HEK293 (cell line): ENCODE results near the gene RPL27.

Source experiments
- CTCF ChIA-PET: fragments of 350-600 bp; formaldehyde crosslinking; extraction: SDS; loops from one replicate; lab custom pipeline; 2021; ENCODE audit warnings: antibody characterized with exemption; lab: Yijun Ruan, JAX
- POLR2A ChIA-PET: fragments of 300-600 bp; formaldehyde crosslinking; extraction: SDS; loops from one replicate; lab custom pipeline; 2020; ENCODE audit warnings: antibody characterized with exemption, inconsistent platforms; lab: Yijun Ruan, JAX
- H3K27ac ChIP-seq: fragments of 200-500 bp; sonication (Bioruptor generic); 2 replicates; pipeline ENCODE4 v1.5.1; 2014; ENCODE audit warnings: low read depth, low read length, control low read depth, inconsistent platforms; ENCODE audit errors: extremely low read depth
- H3K36me3 ChIP-seq, 2 experiments: fragments of 200-500 bp in 1 of 2; sonication (Bioruptor generic) in 1 of 2; 1 replicate in 1 of 2; 2 replicates in 1 of 2; pipeline ENCODE4 v1.5.1; 2014 to 2017; ENCODE audit warnings: inconsistent platforms in 2 of 2, low read length in 2 of 2; ENCODE audit not compliant: control insufficient read depth in 2 of 2, insufficient read depth in 1 of 2
- H3K4me1 ChIP-seq: fragments of 200-500 bp; sonication (Bioruptor generic); 2 replicates; pipeline ENCODE4 v1.5.1; 2014; ENCODE audit warnings: mild to moderate bottlenecking, low read length, inconsistent platforms; ENCODE audit not compliant: control insufficient read depth, insufficient read depth
- H3K4me3 ChIP-seq: 2 replicates; pipeline ENCODE4 v1.5.1; 2011; ENCODE audit warnings: low read depth, mild to moderate bottlenecking, control low read depth, low read length, moderate library complexity
- H3K9me3 ChIP-seq: fragments of 200-500 bp; sonication (Bioruptor generic); 2 replicates; pipeline ENCODE4 v1.5.1; 2014; ENCODE audit warnings: low read depth, low read length, inconsistent platforms; ENCODE audit not compliant: control insufficient read depth, insufficient read depth
- HOXD13 ChIP-seq: sonication (generic); formaldehyde crosslinking; IDR thresholded peaks from 2 replicates; pipeline ENCODE4 v1.8.0; 2022; ENCODE audit warnings: missing genetic modification reagents, borderline replicate concordance
- KLF9 ChIP-seq: fragments of 450-650 bp; formaldehyde crosslinking; IDR thresholded peaks from 2 replicates; pipeline ENCODE4 v1.5.1; 2016; ENCODE audit warnings: missing biosample characterization, missing genetic modification characterization, low read depth
- MYNN ChIP-seq: fragments of 450-650 bp; formaldehyde crosslinking; IDR thresholded peaks from 2 replicates; pipeline ENCODE4 v1.5.1; 2016; ENCODE audit warnings: missing biosample characterization, missing genetic modification characterization, borderline replicate concordance
- SP2 ChIP-seq: fragments of 450-650 bp; formaldehyde crosslinking; IDR thresholded peaks from 2 replicates; pipeline ENCODE4 v1.5.1; 2016; ENCODE audit warnings: missing biosample characterization, missing genetic modification characterization
- YY2 ChIP-seq: fragments of 450-650 bp; formaldehyde crosslinking; IDR thresholded peaks from 2 replicates; pipeline ENCODE4 v1.5.1; 2016; ENCODE audit warnings: missing biosample characterization, missing genetic modification characterization
- ZBTB7A ChIP-seq: fragments of 450-650 bp; formaldehyde crosslinking; IDR thresholded peaks from 2 replicates; pipeline ENCODE4 v1.5.1; 2016; ENCODE audit warnings: low read depth, missing biosample characterization, missing genetic modification characterization
- ZBTB8A ChIP-seq: fragments of 450-650 bp; formaldehyde crosslinking; IDR thresholded peaks from 2 replicates; pipeline ENCODE4 v1.5.1; 2016; ENCODE audit warnings: missing biosample characterization, missing genetic modification characterization
- ZNF10 ChIP-seq: fragments of 450-650 bp; formaldehyde crosslinking; IDR thresholded peaks from 2 replicates; pipeline ENCODE4 v1.5.1; 2017; ENCODE audit warnings: missing biosample characterization, missing genetic modification characterization
- ZNF155 ChIP-seq: fragments of 450-650 bp; formaldehyde crosslinking; IDR thresholded peaks from 2 replicates; pipeline ENCODE4 v1.5.1; 2016; ENCODE audit warnings: missing biosample characterization, missing genetic modification characterization
- ZNF488 ChIP-seq: fragments of 450-650 bp; formaldehyde crosslinking; IDR thresholded peaks from 2 replicates; pipeline ENCODE4 v1.5.1; 2016; ENCODE audit warnings: missing biosample characterization, missing genetic modification characterization
- ZSCAN23 ChIP-seq: fragments of 450-650 bp; formaldehyde crosslinking; IDR thresholded peaks from 2 replicates; pipeline ENCODE4 v1.5.1; 2016; ENCODE audit warnings: missing biosample characterization, missing genetic modification characterization

Gene RPL27

GRCh38 chr17:43051969-43052368, 53.8 kb downstream of the RPL27 start:
- H3K4me1 ChIP-seq = no peaks in the 10 kb centered on the region
- TF ChIP-seq SP2 (tag by site-specific recombination) = no peak
- no peak for TF ChIP-seq ZNF155 (tag by site-specific recombination)
- TF ChIP-seq HOXD13 (CRISPR knock-in tag) = no peak
- no peak for TF ChIP-seq MYNN (tag by site-specific recombination)
- no peak for TF ChIP-seq ZNF488 (tag by site-specific recombination)
- TF ChIP-seq KLF9 (tag by site-specific recombination) = no peak
- TF ChIP-seq ZSCAN23 (tag by site-specific recombination) = no peak
- TF ChIP-seq ZBTB8A (tag by site-specific recombination) = no peak
- TF ChIP-seq ZNF10 (tag by site-specific recombination) = no peak
- TF ChIP-seq ZBTB7A = no peak
- no peak for TF ChIP-seq YY2 (tag by site-specific recombination)
- peaks cover 73 to 93% of the 10 kb centered on the region in 2 experiments for H3K36me3 ChIP-seq
- H3K9me3 ChIP-seq = no peaks in the 10 kb centered on the region
- no peak overlapping the region for H3K27ac ChIP-seq
- H3K4me3 ChIP-seq = no peak overlapping the region
- POLR2A ChIA-PET = no interaction called here
- CTCF ChIA-PET = interaction anchor here (0.6 kb wide), 1 partner anchor 28 kb away, joined by 4 read pairs; no protein-coding TSS in a partner anchor
